ENCODE measurements around the gene FRMD5. TPM values are rescaled to one million over a fixed set of nuclear protein-coding genes. Genes with fewer than 3 reads are reported as not detected.

FRMD5 gene
- polyA plus RNA-seq, 3 donors: not detected

DNA sequence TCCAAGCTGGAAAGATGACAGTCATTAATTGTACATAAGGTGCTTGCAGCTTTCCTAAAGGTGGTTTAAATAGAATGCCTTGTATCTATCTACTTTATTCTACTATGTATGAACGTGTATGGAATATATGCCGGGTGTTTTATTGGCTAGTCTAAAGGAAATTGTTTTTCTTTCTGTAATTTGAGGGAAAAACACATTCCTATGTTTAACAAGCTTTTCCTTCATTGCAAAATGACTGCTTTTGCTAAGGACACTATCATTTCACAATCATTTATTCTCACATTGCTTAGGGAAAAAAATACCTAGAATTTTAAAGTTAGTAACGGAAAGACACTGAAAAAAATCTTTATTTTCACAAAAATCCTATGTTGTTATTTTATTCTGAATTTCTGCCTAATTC, 226.5 kb downstream of the FRMD5 start:
- Mint-ChIP-seq H3K4me3 (no peak overlapping the region), H3K4me1 (no peaks in the 10 kb centered on the region), H3K27ac (no peak overlapping the region), H3K9me3 (peaks cover 0 to 4% (median 0%) of the 10 kb centered on the region in 7 donors), H3K27me3 (ENCODE audit: low read depth in 3 of 3) (peaks cover 0 to 11% (median 10%) of the 10 kb centered on the region in 3 donors), H3K36me3 (no peaks in the 10 kb centered on the region)
- Histone ChIP-seq H3K27me3 (ENCODE audit: control insufficient read depth in 2 of 2, insufficient read depth in 2 of 2, low read length in 2 of 2) (no peaks in the 10 kb centered on the region), H3K4me1 (ENCODE audit: control insufficient read depth in 1 of 2, insufficient read depth in 2 of 2, low read length in 2 of 2) (no peaks in the 10 kb centered on the region), H3K79me2 (ENCODE audit: insufficient read depth, low read length) (no peaks in the 10 kb centered on the region), H3K9ac (ENCODE audit: insufficient read depth, low read length, poor library complexity, severe bottlenecking) (no peak overlapping the region), H2AFZ (ENCODE audit: insufficient read depth, low read depth, low read length, poor library complexity, severe bottlenecking) (no peak overlapping the region), H4K20me1 (ENCODE audit: insufficient read depth, low read length) (no peaks in the 10 kb centered on the region), H3K4me3 (replicated peaks in 1 of 3; ENCODE audit: low read depth in 2 of 3, low read length in 3 of 3) (no peak overlapping the region), H3K4me2 (replicated peaks; ENCODE audit: extremely low read depth, low read length, poor library complexity, severe bottlenecking) (no peak overlapping the region), H3K9me3 (replicated peaks in 1 of 2; ENCODE audit: control insufficient read depth in 1 of 2, insufficient read depth in 1 of 2, low read length in 2 of 2) (no peaks in the 10 kb centered on the region), H3K36me3 (replicated peaks in 1 of 2; ENCODE audit: control insufficient read depth in 1 of 2, insufficient read depth in 2 of 2, low read length in 2 of 2) (no peaks in the 10 kb centered on the region), H3K27ac (ENCODE audit: low read depth in 1 of 2, low read length in 2 of 2) (no peak overlapping the region)
- no peak for DNase-seq
- intact Hi-C loops (cut with micrococcal nuclease): no loop called here
- no CpG with 5 or more reads among the region's 3 CpGs for WGBS (ENCODE audit: insufficient coverage)
- TF ChIP-seq, protein P1, sequence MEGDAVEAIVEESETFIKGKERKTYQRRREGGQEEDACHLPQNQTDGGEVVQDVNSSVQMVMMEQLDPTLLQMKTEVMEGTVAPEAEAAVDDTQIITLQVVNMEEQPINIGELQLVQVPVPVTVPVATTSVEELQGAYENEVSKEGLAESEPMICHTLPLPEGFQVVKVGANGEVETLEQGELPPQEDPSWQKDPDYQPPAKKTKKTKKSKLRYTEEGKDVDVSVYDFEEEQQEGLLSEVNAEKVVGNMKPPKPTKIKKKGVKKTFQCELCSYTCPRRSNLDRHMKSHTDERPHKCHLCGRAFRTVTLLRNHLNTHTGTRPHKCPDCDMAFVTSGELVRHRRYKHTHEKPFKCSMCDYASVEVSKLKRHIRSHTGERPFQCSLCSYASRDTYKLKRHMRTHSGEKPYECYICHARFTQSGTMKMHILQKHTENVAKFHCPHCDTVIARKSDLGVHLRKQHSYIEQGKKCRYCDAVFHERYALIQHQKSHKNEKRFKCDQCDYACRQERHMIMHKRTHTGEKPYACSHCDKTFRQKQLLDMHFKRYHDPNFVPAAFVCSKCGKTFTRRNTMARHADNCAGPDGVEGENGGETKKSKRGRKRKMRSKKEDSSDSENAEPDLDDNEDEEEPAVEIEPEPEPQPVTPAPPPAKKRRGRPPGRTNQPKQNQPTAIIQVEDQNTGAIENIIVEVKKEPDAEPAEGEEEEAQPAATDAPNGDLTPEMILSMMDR (IDR thresholded peaks at IDR 0.05): no peak

DNA sequence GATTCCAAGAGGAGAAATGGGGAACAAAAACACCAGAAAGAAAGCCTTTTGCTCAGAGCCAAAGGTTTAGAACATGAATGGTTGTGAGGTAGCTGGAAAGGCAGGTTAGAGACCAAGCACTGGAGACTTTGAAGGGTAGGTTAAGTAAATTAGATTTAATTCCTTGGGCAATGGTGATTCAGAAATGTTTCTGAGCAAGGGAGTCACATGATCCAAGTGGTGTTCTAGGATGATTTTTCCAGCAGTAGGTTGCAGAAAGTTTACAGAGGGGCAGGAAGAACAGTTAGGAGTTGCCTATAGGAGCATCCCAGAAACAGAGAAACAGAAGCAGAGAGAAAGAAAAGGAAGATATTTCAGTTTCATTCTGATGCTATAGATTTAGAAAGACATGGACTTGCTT, 228.4 kb downstream of the FRMD5 start:
- Histone ChIP-seq H3K27me3 (ENCODE audit: control insufficient read depth in 2 of 2, insufficient read depth in 2 of 2, low read length in 2 of 2) (no peaks in the 10 kb centered on the region), H3K9me3 (replicated peaks in 1 of 2; ENCODE audit: control insufficient read depth in 1 of 2, insufficient read depth in 1 of 2, low read length in 2 of 2) (no peaks in the 10 kb centered on the region), H4K20me1 (ENCODE audit: insufficient read depth, low read length) (no peaks in the 10 kb centered on the region), H3K79me2 (ENCODE audit: insufficient read depth, low read length) (no peaks in the 10 kb centered on the region), H3K4me2 (replicated peaks; ENCODE audit: extremely low read depth, low read length, poor library complexity, severe bottlenecking) (no peak overlapping the region), H3K9ac (ENCODE audit: insufficient read depth, low read length, poor library complexity, severe bottlenecking) (no peak overlapping the region), H3K4me3 (replicated peaks in 1 of 3; ENCODE audit: low read depth in 2 of 3, low read length in 3 of 3) (no peak overlapping the region), H3K36me3 (replicated peaks in 1 of 2; ENCODE audit: control insufficient read depth in 1 of 2, insufficient read depth in 2 of 2, low read length in 2 of 2) (no peaks in the 10 kb centered on the region), H2AFZ (ENCODE audit: insufficient read depth, low read depth, low read length, poor library complexity, severe bottlenecking) (no peak overlapping the region), H3K27ac (ENCODE audit: low read depth in 1 of 2, low read length in 2 of 2) (no peak overlapping the region), H3K4me1 (ENCODE audit: control insufficient read depth in 1 of 2, insufficient read depth in 2 of 2, low read length in 2 of 2) (no peaks in the 10 kb centered on the region)
- Mint-ChIP-seq H3K36me3 (no peaks in the 10 kb centered on the region), H3K4me3 (no peak overlapping the region), H3K9me3 (no peaks in the 10 kb centered on the region), H3K27me3 (ENCODE audit: low read depth in 3 of 3) (peaks cover 0 to 12% (median 4%) of the 10 kb centered on the region in 3 donors), H3K27ac (no peak overlapping the region), H3K4me1 (no peaks in the 10 kb centered on the region)
- intact Hi-C loops (cut with micrococcal nuclease): no loop called here
- TF ChIP-seq, protein P1 (IDR thresholded peaks at IDR 0.05): no peak
- DNase-seq: no peak
